Liver (tissue), 3 donors: ENCODE results near the gene PRELID1.

ENCODE experiments used
- JUND ChIP-seq, 2 donors: IDR thresholded peaks; 2 replicates each; pipeline ENCODE4 v1.6.1; 2016; ENCODE audit warnings: antibody characterized with exemption in 2 of 2
- SP1 ChIP-seq: IDR thresholded peaks from 2 replicates; pipeline ENCODE4 v1.6.1; 2018; ENCODE audit warnings: antibody characterized with exemption, mild to moderate bottlenecking
- TAF1 ChIP-seq: conservative IDR thresholded peaks from 2 replicates; pipeline ENCODE4 v1.6.1; 2016; ENCODE audit warnings: antibody characterized with exemption, mild to moderate bottlenecking
- TF ChIP-seq, protein P1 (sequence below): fragments of 150-350 bp; IDR thresholded peaks from 2 replicates; pipeline ENCODE4 v1.5.1; 2017; ENCODE audit warnings: improper control_type of control experiment, low read depth, low read length; ENCODE audit not compliant: missing input control
- TF ChIP-seq, protein P2 (sequence below): IDR thresholded peaks from 2 replicates; pipeline ENCODE4 v1.6.1; 2016; ENCODE audit warnings: antibody characterized with exemption
- TF ChIP-seq, protein P3 (sequence below): IDR thresholded peaks from 2 replicates; pipeline ENCODE4 v1.6.1; 2016; ENCODE audit warnings: antibody characterized with exemption, mild to moderate bottlenecking
- TF ChIP-seq, protein P4 (sequence below): IDR thresholded peaks from 2 replicates; pipeline ENCODE4 v1.6.1; 2016; ENCODE audit warnings: antibody characterized with exemption
- TF ChIP-seq, protein P5 (sequence below): IDR thresholded peaks from 2 replicates; pipeline ENCODE4 v1.6.1; 2016; ENCODE audit warnings: antibody characterized with exemption
- donor health status: healthy.
- donor health status: healthy.

DNA sequence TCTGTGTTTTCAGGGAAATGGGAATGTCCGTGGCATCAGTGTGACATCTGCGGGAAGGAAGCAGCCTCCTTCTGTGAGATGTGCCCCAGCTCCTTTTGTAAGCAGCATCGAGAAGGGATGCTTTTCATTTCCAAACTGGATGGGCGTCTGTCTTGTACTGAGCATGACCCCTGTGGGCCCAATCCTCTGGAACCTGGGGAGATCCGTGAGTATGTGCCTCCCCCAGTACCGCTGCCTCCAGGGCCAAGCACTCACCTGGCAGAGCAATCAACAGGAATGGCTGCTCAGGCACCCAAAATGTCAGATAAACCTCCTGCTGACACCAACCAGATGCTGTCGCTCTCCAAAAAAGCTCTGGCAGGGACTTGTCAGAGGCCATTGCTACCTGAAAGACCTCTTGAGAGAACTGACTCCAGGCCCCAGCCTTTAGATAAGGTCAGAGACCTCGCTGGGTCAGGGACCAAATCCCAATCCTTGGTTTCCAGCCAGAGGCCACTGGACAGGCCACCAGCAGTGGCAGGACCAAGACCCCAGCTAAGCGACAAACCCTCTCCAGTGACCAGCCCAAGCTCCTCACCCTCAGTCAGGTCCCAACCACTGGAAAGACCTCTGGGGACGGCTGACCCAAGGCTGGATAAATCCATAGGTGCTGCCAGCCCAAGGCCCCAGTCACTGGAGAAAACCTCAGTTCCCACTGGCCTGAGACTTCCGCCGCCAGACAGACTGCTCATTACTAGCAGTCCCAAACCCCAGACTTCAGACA, 9.6 kb upstream of the PRELID1 start:
- TF ChIP-seq, protein P1, sequence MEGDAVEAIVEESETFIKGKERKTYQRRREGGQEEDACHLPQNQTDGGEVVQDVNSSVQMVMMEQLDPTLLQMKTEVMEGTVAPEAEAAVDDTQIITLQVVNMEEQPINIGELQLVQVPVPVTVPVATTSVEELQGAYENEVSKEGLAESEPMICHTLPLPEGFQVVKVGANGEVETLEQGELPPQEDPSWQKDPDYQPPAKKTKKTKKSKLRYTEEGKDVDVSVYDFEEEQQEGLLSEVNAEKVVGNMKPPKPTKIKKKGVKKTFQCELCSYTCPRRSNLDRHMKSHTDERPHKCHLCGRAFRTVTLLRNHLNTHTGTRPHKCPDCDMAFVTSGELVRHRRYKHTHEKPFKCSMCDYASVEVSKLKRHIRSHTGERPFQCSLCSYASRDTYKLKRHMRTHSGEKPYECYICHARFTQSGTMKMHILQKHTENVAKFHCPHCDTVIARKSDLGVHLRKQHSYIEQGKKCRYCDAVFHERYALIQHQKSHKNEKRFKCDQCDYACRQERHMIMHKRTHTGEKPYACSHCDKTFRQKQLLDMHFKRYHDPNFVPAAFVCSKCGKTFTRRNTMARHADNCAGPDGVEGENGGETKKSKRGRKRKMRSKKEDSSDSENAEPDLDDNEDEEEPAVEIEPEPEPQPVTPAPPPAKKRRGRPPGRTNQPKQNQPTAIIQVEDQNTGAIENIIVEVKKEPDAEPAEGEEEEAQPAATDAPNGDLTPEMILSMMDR = no peak
- TF ChIP-seq TAF1 = no peak
- TF ChIP-seq, protein P2, sequence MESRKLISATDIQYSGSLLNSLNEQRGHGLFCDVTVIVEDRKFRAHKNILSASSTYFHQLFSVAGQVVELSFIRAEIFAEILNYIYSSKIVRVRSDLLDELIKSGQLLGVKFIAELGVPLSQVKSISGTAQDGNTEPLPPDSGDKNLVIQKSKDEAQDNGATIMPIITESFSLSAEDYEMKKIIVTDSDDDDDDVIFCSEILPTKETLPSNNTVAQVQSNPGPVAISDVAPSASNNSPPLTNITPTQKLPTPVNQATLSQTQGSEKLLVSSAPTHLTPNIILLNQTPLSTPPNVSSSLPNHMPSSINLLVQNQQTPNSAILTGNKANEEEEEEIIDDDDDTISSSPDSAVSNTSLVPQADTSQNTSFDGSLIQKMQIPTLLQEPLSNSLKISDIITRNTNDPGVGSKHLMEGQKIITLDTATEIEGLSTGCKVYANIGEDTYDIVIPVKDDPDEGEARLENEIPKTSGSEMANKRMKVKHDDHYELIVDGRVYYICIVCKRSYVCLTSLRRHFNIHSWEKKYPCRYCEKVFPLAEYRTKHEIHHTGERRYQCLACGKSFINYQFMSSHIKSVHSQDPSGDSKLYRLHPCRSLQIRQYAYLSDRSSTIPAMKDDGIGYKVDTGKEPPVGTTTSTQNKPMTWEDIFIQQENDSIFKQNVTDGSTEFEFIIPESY = no peak
- TF ChIP-seq, protein P3, sequence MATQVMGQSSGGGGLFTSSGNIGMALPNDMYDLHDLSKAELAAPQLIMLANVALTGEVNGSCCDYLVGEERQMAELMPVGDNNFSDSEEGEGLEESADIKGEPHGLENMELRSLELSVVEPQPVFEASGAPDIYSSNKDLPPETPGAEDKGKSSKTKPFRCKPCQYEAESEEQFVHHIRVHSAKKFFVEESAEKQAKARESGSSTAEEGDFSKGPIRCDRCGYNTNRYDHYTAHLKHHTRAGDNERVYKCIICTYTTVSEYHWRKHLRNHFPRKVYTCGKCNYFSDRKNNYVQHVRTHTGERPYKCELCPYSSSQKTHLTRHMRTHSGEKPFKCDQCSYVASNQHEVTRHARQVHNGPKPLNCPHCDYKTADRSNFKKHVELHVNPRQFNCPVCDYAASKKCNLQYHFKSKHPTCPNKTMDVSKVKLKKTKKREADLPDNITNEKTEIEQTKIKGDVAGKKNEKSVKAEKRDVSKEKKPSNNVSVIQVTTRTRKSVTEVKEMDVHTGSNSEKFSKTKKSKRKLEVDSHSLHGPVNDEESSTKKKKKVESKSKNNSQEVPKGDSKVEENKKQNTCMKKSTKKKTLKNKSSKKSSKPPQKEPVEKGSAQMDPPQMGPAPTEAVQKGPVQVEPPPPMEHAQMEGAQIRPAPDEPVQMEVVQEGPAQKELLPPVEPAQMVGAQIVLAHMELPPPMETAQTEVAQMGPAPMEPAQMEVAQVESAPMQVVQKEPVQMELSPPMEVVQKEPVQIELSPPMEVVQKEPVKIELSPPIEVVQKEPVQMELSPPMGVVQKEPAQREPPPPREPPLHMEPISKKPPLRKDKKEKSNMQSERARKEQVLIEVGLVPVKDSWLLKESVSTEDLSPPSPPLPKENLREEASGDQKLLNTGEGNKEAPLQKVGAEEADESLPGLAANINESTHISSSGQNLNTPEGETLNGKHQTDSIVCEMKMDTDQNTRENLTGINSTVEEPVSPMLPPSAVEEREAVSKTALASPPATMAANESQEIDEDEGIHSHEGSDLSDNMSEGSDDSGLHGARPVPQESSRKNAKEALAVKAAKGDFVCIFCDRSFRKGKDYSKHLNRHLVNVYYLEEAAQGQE = no peak
- TF ChIP-seq, protein P4, sequence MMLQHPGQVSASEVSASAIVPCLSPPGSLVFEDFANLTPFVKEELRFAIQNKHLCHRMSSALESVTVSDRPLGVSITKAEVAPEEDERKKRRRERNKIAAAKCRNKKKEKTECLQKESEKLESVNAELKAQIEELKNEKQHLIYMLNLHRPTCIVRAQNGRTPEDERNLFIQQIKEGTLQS = no peak
- no peak for TF ChIP-seq SP1
- TF ChIP-seq JUND (IDR thresholded peaks at IDR 0.05) = no peak
- TF ChIP-seq, protein P5, sequence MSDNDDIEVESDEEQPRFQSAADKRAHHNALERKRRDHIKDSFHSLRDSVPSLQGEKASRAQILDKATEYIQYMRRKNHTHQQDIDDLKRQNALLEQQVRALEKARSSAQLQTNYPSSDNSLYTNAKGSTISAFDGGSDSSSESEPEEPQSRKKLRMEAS = no peak
